Measurements from ENCODE around the gene APOLD1. TPM values are rescaled to one million over a fixed set of nuclear protein-coding genes. Genes with fewer than 3 reads are reported as not detected.
A peak's percentile ranks its signal among the peaks of the same experiment; 100 is the strongest.

The APOLD1 gene
- total RNA-seq, 1 donor from 2014 or later = 5.6 TPM

DNA sequence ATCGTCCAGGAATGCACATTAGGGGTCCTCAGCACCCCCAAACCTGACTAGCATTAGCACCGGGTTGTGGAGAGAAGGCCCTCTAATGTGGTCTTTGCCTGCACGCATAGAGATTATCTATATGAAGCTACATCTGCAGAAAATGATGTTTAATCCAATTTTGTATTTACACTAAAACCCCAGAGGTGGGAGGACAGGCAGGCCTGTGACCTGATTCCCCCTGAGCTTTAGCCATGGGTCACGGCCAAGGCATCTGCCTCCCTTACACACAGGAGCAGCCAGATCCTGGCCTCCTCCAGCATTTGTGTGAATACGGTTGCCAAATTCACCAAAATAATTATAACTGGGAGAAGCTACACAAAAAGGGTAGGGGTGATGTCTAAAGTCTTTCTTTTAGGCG lies 7.0 kb downstream of the APOLD1 start:
- no peak for DNase-seq (ENCODE audit: extremely low spot score, unreplicated experiment)
- peak overlapping the region; percentile 50 for H3K4me3 Mint-ChIP-seq
- peaks cover 3% of the 10 kb centered on the region for H3K27me3 Mint-ChIP-seq
- no peak for TF ChIP-seq CTCF (conservative IDR thresholded peaks at IDR 0.05)
- H3K9me3 Mint-ChIP-seq = peaks cover 5% of the 10 kb centered on the region
- peaks cover 8% of the 10 kb centered on the region for H3K36me3 Mint-ChIP-seq
- H3K4me1 Mint-ChIP-seq (ENCODE audit: unreplicated experiment) = peaks cover 30% of the 10 kb centered on the region
- peak overlapping the region; percentile 56 for H3K27ac Mint-ChIP-seq

- peaks cover 5% of the 10 kb centered on the region for H3K9me3 Mint-ChIP-seq
- H3K4me3 Mint-ChIP-seq = peak overlapping the region; percentile 72
- TF ChIP-seq CTCF (conservative IDR thresholded peaks at IDR 0.05) = no peak
- H3K36me3 Mint-ChIP-seq = peaks cover 8% of the 10 kb centered on the region
- peak overlapping the region; percentile 95 for H3K27ac Mint-ChIP-seq
- H3K4me1 Mint-ChIP-seq (ENCODE audit: unreplicated experiment) = peaks cover 33% of the 10 kb centered on the region
- DNase-seq (ENCODE audit: extremely low spot score, unreplicated experiment) = no peak
- H3K27me3 Mint-ChIP-seq = no peaks in the 10 kb centered on the region
Observed at GRCh38 chr12:12794686-12795085, 9.2 kb downstream of the APOLD1 start.

GRCh38 chr12:12796171-12796570 lies 10.7 kb downstream of the APOLD1 start:
- no peak for DNase-seq (ENCODE audit: extremely low spot score, unreplicated experiment)
- Mint-ChIP-seq H3K9me3 (peaks cover 11% of the 10 kb centered on the region), H3K27me3 (peaks cover 4% of the 10 kb centered on the region), H3K4me1 (ENCODE audit: unreplicated experiment) (peaks cover 34% of the 10 kb centered on the region), H3K4me3 (no peak overlapping the region), H3K36me3 (peaks cover 14% of the 10 kb centered on the region), H3K27ac (peak overlapping the region; percentile 58)
- TF ChIP-seq CTCF (conservative IDR thresholded peaks at IDR 0.05) = no peak

GRCh38 chr12:12796928-12797793 lies 11.7 kb downstream of the APOLD1 start:
- Mint-ChIP-seq H3K36me3 (peaks cover 16% of the 10 kb centered on the region), H3K27ac (peak overlapping the region; percentile 61), H3K9me3 (peaks cover 11% of the 10 kb centered on the region), H3K4me3 (peak overlapping the region; percentile 0), H3K27me3 (peaks cover 4% of the 10 kb centered on the region), H3K4me1 (ENCODE audit: unreplicated experiment) (peaks cover 24% of the 10 kb centered on the region)
- no peak for TF ChIP-seq CTCF (conservative IDR thresholded peaks at IDR 0.05)
- DNase-seq (ENCODE audit: extremely low spot score, unreplicated experiment) = no peak

DNA sequence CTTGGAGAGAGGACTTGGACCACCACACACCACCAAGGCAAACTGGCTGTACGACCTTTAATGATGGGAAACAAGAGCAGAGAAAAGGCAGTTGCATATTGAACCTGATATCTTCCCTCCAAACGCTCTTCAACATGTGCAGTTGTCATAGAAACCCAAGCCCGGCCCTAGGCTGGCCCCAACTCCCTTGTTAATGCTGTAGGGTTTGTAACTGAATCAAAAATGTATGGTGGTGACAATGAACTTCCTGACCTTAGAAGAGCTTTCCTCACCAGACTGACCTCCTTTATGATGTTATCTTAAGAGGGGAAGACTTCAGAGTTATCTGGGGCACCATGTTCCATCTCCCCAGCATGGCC lies 12.3 kb downstream of the APOLD1 start:
- H3K36me3 Mint-ChIP-seq = peaks cover 18% of the 10 kb centered on the region
- no peak for TF ChIP-seq CTCF (conservative IDR thresholded peaks at IDR 0.05)
- H3K4me1 Mint-ChIP-seq (ENCODE audit: unreplicated experiment) = peaks cover 19% of the 10 kb centered on the region
- H3K9me3 Mint-ChIP-seq = peaks cover 11% of the 10 kb centered on the region
- no peak for DNase-seq (ENCODE audit: extremely low spot score, unreplicated experiment)
- H3K27ac Mint-ChIP-seq = peak overlapping the region; percentile 61
- H3K27me3 Mint-ChIP-seq = peaks cover 4% of the 10 kb centered on the region
- H3K4me3 Mint-ChIP-seq = no peak overlapping the region

Measured in type B pancreatic cell (in vitro differentiated cells).